OCI-LY1 (cell line): Measurements from ENCODE around the gene NCAPG2.

ENCODE experiments used
- CTCF ChIP-seq: fragments of 200-600 bp; sonication (generic), shearing (Covaris generic); IDR thresholded peaks from 2 replicates; pipeline ENCODE4 v1.5.1; 2017; ENCODE audit warnings: mild to moderate bottlenecking, antibody characterized with exemption, low read length, moderate library complexity, mixed read lengths
- EZH2 ChIP-seq: fragments of 200-600 bp; sonication (generic), shearing (Covaris generic); IDR thresholded peaks from 2 replicates; pipeline ENCODE4 v1.8.0; 2017; ENCODE audit warnings: borderline replicate concordance, mixed run types, mild to moderate bottlenecking, antibody characterized with exemption, low read length, moderate library complexity, mixed read lengths

- TF ChIP-seq CTCF (no peak), EZH2 (no peak)
Observed at GRCh38 chr7:158707610-158708009, 3.0 kb upstream of the NCAPG2 start.
